Activated T-cell treated with anti-CD3 and anti-CD28 coated beads, Interleukin-2, amount 50 U/mL, for 24 hours (primary cell): ENCODE results near the gene TAF4.

ENCODE experiments used
- DNase-seq: peaks from one replicate; pipeline ENCODE4 v3.0.0-alpha.2; 2020
- H3K27ac Mint-ChIP-seq: 2 replicates; pipeline ENCODE4 v1.8.0; 2020; ENCODE audit warnings: mild to moderate bottlenecking, mixed read lengths
- H3K27me3 Mint-ChIP-seq: 2 replicates; pipeline ENCODE4 v1.8.0; 2020; ENCODE audit warnings: mixed read lengths
- H3K36me3 Mint-ChIP-seq: 2 replicates; pipeline ENCODE4 v1.8.0; 2020; ENCODE audit warnings: low read depth, mixed read lengths
- H3K4me1 Mint-ChIP-seq: 2 replicates; pipeline ENCODE4 v1.8.0; 2020; ENCODE audit warnings: low read depth, mixed read lengths
- H3K4me3 Mint-ChIP-seq: 2 replicates; pipeline ENCODE4 v1.8.0; 2020; ENCODE audit warnings: mild to moderate bottlenecking, moderate library complexity, mixed read lengths
- H3K9me3 Mint-ChIP-seq: 2 replicates; pipeline ENCODE4 v1.8.0; 2020; ENCODE audit warnings: mixed read lengths

Gene TAF4

GRCh38 chr20:62018437-62019143, 47.1 kb downstream of the TAF4 start:
- no peaks in the 10 kb centered on the region for H3K9me3 Mint-ChIP-seq
- DNase-seq: no peak
- H3K27ac Mint-ChIP-seq: no peak overlapping the region
- H3K36me3 Mint-ChIP-seq: peaks cover 8% of the 10 kb centered on the region
- peaks cover 25% of the 10 kb centered on the region for H3K4me1 Mint-ChIP-seq
- no peak overlapping the region for H3K4me3 Mint-ChIP-seq
- no peaks in the 10 kb centered on the region for H3K27me3 Mint-ChIP-seq

DNA sequence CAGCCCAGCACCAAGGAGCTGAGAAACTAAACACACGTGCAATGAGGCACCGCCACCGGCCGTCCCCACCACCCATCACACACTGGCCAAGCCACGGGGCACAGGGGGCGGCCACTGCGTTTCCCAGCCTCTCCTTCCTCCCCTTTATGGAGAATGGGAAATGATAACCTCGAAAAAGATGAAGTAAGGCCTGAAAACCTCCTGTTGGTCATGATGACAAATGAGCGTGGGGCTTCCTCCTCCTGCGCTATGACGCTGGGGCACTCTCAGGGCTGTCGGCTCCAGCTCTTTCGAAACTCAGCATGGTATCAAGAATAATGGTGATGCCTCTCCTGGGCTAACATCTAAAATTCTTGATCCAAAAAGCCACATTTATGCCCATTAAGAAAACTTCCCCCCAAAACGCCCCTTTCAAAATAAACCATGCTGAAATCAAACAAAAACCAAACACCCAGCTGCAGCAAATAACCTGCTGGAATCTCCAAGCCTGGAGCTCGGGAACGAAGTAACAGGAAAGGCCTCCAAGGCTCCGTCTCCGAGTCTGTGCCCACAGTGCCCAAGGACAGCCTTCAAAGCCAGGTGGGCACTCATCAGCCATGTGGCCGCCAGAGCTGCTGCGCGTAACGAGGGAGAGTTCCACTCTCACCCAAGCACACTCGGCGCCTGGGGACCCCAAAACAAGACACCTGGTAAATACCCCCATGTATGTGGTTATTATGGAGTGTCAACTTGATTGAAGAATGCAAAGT, 50.0 kb downstream of the TAF4 start:
- no peak for DNase-seq
- no peaks in the 10 kb centered on the region for H3K27me3 Mint-ChIP-seq
- no peaks in the 10 kb centered on the region for H3K9me3 Mint-ChIP-seq
- no peak overlapping the region for H3K4me3 Mint-ChIP-seq
- H3K36me3 Mint-ChIP-seq: peaks cover 36% of the 10 kb centered on the region
- no peak overlapping the region for H3K27ac Mint-ChIP-seq
- peaks cover 22% of the 10 kb centered on the region for H3K4me1 Mint-ChIP-seq

- no peak for DNase-seq
- H3K36me3 Mint-ChIP-seq: peaks cover 40% of the 10 kb centered on the region
- peak overlapping the region; percentile 8 for H3K27ac Mint-ChIP-seq
- H3K4me3 Mint-ChIP-seq: no peak overlapping the region
- H3K4me1 Mint-ChIP-seq: peaks cover 16% of the 10 kb centered on the region
- H3K9me3 Mint-ChIP-seq: no peaks in the 10 kb centered on the region
- no peaks in the 10 kb centered on the region for H3K27me3 Mint-ChIP-seq
Measured at GRCh38 chr20:62014889-62015537, 50.7 kb downstream of the TAF4 start.

- H3K4me1 Mint-ChIP-seq: peaks cover 14% of the 10 kb centered on the region
- H3K4me3 Mint-ChIP-seq: no peak overlapping the region
- no peaks in the 10 kb centered on the region for H3K27me3 Mint-ChIP-seq
- H3K9me3 Mint-ChIP-seq: no peaks in the 10 kb centered on the region
- H3K27ac Mint-ChIP-seq: no peak overlapping the region
- DNase-seq: no peak
- H3K36me3 Mint-ChIP-seq: peaks cover 46% of the 10 kb centered on the region
Measured at GRCh38 chr20:62014488-62014775, 51.2 kb downstream of the TAF4 start.

DNA sequence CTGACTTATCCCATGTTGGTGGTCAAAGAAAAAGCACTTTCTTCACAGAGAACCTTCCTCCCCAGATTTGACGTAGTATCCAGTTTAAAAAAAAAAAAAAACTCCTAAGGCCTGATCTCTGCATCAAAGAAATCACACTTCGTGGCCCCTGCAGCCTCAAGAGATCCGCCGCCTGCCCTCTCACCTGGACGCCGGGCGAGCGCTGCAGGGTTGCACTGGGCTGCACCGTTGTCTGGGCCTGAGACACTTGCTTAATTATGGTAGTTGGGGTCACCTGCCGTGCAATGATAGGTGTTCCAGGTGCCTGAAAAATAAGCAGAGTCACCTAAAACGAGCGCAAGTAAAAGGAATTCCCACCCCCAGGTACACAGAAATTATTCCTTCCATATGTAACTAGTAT, 53.0 kb downstream of the TAF4 start:
- H3K9me3 Mint-ChIP-seq: no peaks in the 10 kb centered on the region
- no peak for DNase-seq
- no peak overlapping the region for H3K4me3 Mint-ChIP-seq
- H3K27ac Mint-ChIP-seq: no peak overlapping the region
- H3K27me3 Mint-ChIP-seq: no peaks in the 10 kb centered on the region
- H3K4me1 Mint-ChIP-seq: peaks cover 9% of the 10 kb centered on the region
- peaks cover 62% of the 10 kb centered on the region for H3K36me3 Mint-ChIP-seq

GRCh38 chr20:62011938-62012534, 53.6 kb downstream of the TAF4 start:
- Mint-ChIP-seq H3K9me3 (no peaks in the 10 kb centered on the region), H3K36me3 (peaks cover 68% of the 10 kb centered on the region), H3K27me3 (no peaks in the 10 kb centered on the region), H3K4me1 (peaks cover 9% of the 10 kb centered on the region), H3K4me3 (no peak overlapping the region), H3K27ac (no peak overlapping the region)
- DNase-seq: no peak

GRCh38 chr20:62011403-62011790, 54.3 kb downstream of the TAF4 start:
- Mint-ChIP-seq H3K4me3 (no peak overlapping the region), H3K36me3 (peaks cover 73% of the 10 kb centered on the region), H3K9me3 (no peaks in the 10 kb centered on the region), H3K27ac (peak overlapping the region; percentile 63), H3K27me3 (no peaks in the 10 kb centered on the region), H3K4me1 (peaks cover 8% of the 10 kb centered on the region)
- DNase-seq: no peak

- Mint-ChIP-seq H3K9me3 (no peaks in the 10 kb centered on the region), H3K36me3 (peaks cover 79% of the 10 kb centered on the region), H3K4me1 (peaks cover 7% of the 10 kb centered on the region), H3K4me3 (no peak overlapping the region), H3K27ac (peak overlapping the region; percentile 63), H3K27me3 (no peaks in the 10 kb centered on the region)
- DNase-seq: peak; percentile 67
Measured at GRCh38 chr20:62010551-62011402, 54.9 kb downstream of the TAF4 start.

DNA sequence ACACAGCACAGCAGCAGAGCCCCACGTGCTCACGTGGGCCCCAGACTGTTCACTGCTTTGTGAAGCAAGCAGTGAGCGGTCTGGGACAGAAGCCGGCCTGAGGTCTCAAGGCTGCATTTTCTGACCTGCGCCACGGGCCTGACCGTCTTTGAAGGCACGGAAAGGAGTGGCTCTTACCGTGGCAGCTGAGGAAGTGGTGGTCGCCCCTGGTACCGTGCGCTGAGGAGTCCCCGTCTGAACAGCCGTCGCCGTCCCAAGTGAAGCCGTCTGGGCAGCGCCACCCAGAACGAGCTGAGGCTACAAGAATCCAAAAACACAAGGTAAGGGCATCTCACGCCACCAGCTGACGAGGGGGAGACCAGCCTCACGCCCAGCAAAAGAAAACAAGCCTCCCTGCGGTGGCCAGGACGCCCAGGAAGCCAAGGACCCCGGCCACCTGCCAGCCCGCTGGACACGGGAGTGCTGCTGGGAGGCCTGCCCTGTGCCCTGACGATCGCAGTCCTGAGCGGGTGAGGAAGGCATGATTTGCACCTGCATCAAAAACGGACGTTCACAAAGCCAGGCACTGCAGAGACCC, 55.7 kb downstream of the TAF4 start:
- Mint-ChIP-seq H3K27ac (no peak overlapping the region), H3K27me3 (no peaks in the 10 kb centered on the region), H3K4me3 (no peak overlapping the region), H3K9me3 (no peaks in the 10 kb centered on the region), H3K36me3 (peaks cover 87% of the 10 kb centered on the region), H3K4me1 (peaks cover 7% of the 10 kb centered on the region)
- no peak for DNase-seq

DNA sequence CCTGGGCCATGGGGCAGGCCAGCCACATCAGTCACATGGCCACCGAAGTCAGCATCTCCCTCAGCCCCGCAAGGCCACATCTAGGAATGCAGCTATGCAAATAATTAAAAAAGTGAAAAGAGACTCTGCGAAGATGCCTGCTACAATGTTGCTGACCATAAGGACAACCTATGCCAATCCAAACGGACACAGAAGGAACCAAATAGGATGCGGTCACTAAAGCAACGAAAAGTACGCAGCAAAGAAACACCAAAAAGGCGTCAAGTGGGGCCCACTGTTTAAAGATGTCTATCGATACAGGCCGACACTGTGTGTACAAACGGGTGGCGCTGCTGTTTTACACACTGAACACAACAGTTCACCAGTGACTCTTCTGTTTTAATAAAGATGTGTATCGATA, 56.4 kb downstream of the TAF4 start:
- Mint-ChIP-seq H3K4me1 (peaks cover 7% of the 10 kb centered on the region), H3K36me3 (peaks cover 88% of the 10 kb centered on the region), H3K4me3 (no peak overlapping the region)

GRCh38 chr20:62008643-62009183, 57.0 kb downstream of the TAF4 start:
- Mint-ChIP-seq H3K27ac (no peak overlapping the region), H3K36me3 (peaks cover 92% of the 10 kb centered on the region), H3K27me3 (no peaks in the 10 kb centered on the region), H3K4me3 (no peak overlapping the region), H3K4me1 (peaks cover 7% of the 10 kb centered on the region), H3K9me3 (no peaks in the 10 kb centered on the region)
- DNase-seq: no peak

More for the DNA sequence above, 56.4 kb downstream of the TAF4 start:
- no peaks in the 10 kb centered on the region for H3K9me3 Mint-ChIP-seq
- no peak overlapping the region for H3K27ac Mint-ChIP-seq
- no peak for DNase-seq
- no peaks in the 10 kb centered on the region for H3K27me3 Mint-ChIP-seq

DNA sequence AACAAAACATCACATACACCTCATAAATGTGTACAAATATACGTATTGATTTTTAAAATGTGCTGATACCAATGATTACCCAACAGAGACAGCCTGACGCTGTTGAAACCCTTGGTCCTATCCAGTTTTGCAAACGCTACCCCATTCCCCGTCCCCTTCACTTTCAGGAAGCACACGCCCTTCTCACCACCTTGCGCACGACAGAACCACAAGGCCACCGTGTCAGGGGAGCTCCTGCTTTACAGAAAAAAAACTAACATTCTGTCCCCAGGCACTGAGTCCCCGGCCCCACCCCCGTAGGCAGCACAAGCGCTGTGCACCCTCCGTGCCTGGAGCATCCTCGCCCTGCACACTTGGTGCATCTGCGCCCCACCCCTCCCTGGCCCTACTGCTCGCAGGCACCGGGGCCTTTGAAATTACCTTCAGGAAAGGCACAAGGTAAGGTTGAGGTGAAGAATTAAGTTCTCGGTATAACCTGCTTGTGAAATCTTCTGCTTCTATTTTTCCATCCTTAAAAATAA, 58.5 kb downstream of the TAF4 start:
- Mint-ChIP-seq H3K4me3 (no peak overlapping the region), H3K36me3 (peaks cover 92% of the 10 kb centered on the region), H3K27me3 (no peaks in the 10 kb centered on the region), H3K4me1 (peaks cover 7% of the 10 kb centered on the region), H3K9me3 (no peaks in the 10 kb centered on the region), H3K27ac (no peak overlapping the region)
- no peak for DNase-seq

DNA sequence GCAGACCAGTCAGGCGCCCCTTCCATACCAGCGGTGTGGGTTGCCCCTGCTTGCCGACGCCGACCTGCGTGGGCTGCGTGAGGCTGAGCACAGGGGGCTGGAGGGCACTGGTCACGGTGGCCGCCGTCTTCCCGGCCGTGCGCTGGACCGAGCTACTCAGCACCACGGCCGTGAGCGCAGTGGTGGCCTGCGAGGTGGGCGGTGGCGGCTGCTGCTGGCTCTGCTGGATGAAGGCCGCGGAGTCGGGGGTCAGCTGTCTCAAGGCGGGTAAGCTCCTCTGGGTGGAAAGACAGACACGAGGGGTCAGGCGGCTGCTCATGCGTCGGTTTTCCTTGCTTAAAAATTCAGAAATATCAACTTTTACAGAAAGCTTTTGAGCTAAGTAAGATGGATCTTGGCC, 59.2 kb downstream of the TAF4 start:
- no peaks in the 10 kb centered on the region for H3K27me3 Mint-ChIP-seq
- peaks cover 92% of the 10 kb centered on the region for H3K36me3 Mint-ChIP-seq
- H3K27ac Mint-ChIP-seq: no peak overlapping the region
- no peaks in the 10 kb centered on the region for H3K9me3 Mint-ChIP-seq
- no peak for DNase-seq
- no peak overlapping the region for H3K4me3 Mint-ChIP-seq
- H3K4me1 Mint-ChIP-seq: peaks cover 7% of the 10 kb centered on the region
